Esophagus muscularis mucosa (tissue), 3 donors: ENCODE measurements around the gene LMF1.

ENCODE experiments used
- EP300 ChIP-seq: sonication (generic); formaldehyde crosslinking; IDR thresholded peaks from one replicate; pipeline ENCODE4 v1.6.1; 2017; ENCODE audit warnings: antibody characterized with exemption
- TF ChIP-seq, protein P1 (sequence below), 3 experiments: fragments of 200-600 bp in 2 of 3; fragments of 450-650 bp in 1 of 3; sonication (generic) in 2 of 3; IDR thresholded peaks; one replicate each; pipeline ENCODE4 v1.5.1; 2017 to 2019; ENCODE audit warnings: antibody characterized with exemption in 3 of 3, mild to moderate bottlenecking in 2 of 3, moderate library complexity in 1 of 3

DNA sequence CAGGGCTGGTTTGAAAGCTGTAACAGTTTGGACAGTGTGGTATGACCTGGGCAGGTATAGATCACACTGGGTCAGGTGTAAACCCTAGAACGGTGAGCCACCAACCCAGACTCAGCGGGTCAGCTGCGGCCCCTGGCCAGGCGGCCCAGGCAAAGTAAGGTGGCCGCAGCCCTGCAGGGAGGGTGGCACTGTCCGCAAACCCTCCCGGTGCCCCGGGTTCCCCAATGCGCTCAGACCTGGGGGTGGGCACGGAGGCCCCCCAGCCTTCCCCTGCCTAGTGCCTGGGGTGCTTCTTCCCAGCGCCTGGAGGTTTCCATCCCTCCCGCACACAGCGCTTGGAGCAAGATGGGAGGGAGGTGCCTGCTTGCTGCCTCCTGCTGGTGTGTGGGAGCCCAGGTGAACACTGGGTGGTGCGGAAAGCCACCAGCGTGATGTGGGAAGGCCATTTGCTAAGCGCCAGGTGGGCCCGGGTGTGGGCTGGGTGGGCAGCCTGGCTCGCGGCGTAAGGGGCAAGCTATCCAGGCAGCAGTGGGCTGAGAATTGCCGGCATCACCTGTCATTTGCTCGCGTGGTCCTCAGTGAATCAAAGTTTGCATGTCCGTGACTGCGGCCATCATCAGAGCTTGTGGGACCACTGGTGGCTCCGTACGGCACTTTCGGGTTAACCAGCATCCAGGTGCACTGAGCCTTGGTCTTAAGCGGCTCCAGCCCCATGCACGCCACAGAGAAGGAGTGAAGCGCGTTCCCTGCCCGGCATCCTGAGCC, 122.9 kb downstream of the LMF1 start:
- TF ChIP-seq, protein P1, sequence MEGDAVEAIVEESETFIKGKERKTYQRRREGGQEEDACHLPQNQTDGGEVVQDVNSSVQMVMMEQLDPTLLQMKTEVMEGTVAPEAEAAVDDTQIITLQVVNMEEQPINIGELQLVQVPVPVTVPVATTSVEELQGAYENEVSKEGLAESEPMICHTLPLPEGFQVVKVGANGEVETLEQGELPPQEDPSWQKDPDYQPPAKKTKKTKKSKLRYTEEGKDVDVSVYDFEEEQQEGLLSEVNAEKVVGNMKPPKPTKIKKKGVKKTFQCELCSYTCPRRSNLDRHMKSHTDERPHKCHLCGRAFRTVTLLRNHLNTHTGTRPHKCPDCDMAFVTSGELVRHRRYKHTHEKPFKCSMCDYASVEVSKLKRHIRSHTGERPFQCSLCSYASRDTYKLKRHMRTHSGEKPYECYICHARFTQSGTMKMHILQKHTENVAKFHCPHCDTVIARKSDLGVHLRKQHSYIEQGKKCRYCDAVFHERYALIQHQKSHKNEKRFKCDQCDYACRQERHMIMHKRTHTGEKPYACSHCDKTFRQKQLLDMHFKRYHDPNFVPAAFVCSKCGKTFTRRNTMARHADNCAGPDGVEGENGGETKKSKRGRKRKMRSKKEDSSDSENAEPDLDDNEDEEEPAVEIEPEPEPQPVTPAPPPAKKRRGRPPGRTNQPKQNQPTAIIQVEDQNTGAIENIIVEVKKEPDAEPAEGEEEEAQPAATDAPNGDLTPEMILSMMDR (IDR thresholded peaks at IDR 0.05): no peak
- TF ChIP-seq EP300: no peak
